HEK293 (cell line): Measurements from ENCODE around the gene TAF5L.

Source experiments
- CTCF ChIA-PET: fragments of 350-600 bp; formaldehyde crosslinking; extraction: SDS; loops from one replicate; lab custom pipeline; 2021; ENCODE audit warnings: antibody characterized with exemption; lab: Yijun Ruan, JAX
- POLR2A ChIA-PET: fragments of 300-600 bp; formaldehyde crosslinking; extraction: SDS; loops from one replicate; lab custom pipeline; 2020; ENCODE audit warnings: antibody characterized with exemption, inconsistent platforms; lab: Yijun Ruan, JAX
- H3K27ac ChIP-seq: fragments of 200-500 bp; sonication (Bioruptor generic); 2 replicates; pipeline ENCODE4 v1.5.1; 2014; ENCODE audit warnings: low read depth, low read length, control low read depth, inconsistent platforms; ENCODE audit errors: extremely low read depth
- H3K36me3 ChIP-seq, 2 experiments: fragments of 200-500 bp in 1 of 2; sonication (Bioruptor generic) in 1 of 2; 1 replicate in 1 of 2; 2 replicates in 1 of 2; pipeline ENCODE4 v1.5.1; 2014 to 2017; ENCODE audit warnings: inconsistent platforms in 2 of 2, low read length in 2 of 2; ENCODE audit not compliant: control insufficient read depth in 2 of 2, insufficient read depth in 1 of 2
- H3K4me1 ChIP-seq: fragments of 200-500 bp; sonication (Bioruptor generic); 2 replicates; pipeline ENCODE4 v1.5.1; 2014; ENCODE audit warnings: mild to moderate bottlenecking, low read length, inconsistent platforms; ENCODE audit not compliant: control insufficient read depth, insufficient read depth
- H3K4me3 ChIP-seq: 2 replicates; pipeline ENCODE4 v1.5.1; 2011; ENCODE audit warnings: low read depth, mild to moderate bottlenecking, control low read depth, low read length, moderate library complexity
- H3K9me3 ChIP-seq: fragments of 200-500 bp; sonication (Bioruptor generic); 2 replicates; pipeline ENCODE4 v1.5.1; 2014; ENCODE audit warnings: low read depth, low read length, inconsistent platforms; ENCODE audit not compliant: control insufficient read depth, insufficient read depth
- AEBP2 ChIP-seq: fragments of 450-650 bp; formaldehyde crosslinking; IDR thresholded peaks from 2 replicates; pipeline ENCODE4 v1.5.1; 2016; ENCODE audit warnings: missing biosample characterization, missing genetic modification characterization, borderline replicate concordance
- EGR2 ChIP-seq: fragments of 450-650 bp; formaldehyde crosslinking; IDR thresholded peaks from 2 replicates; pipeline ENCODE4 v1.5.1; 2016; ENCODE audit warnings: low read depth, missing biosample characterization, missing genetic modification characterization
- GLI4 ChIP-seq: fragments of 450-650 bp; formaldehyde crosslinking; IDR thresholded peaks from 2 replicates; pipeline ENCODE4 v1.5.1; 2016; ENCODE audit warnings: missing biosample characterization, missing genetic modification characterization
- KLF7 ChIP-seq: fragments of 450-650 bp; formaldehyde crosslinking; IDR thresholded peaks from 2 replicates; pipeline ENCODE4 v1.5.1; 2016; ENCODE audit warnings: missing biosample characterization, missing genetic modification characterization, borderline replicate concordance
- PRDM10 ChIP-seq: fragments of 450-650 bp; formaldehyde crosslinking; IDR thresholded peaks from 2 replicates; pipeline ENCODE4 v1.5.1; 2016; ENCODE audit warnings: missing biosample characterization, missing genetic modification characterization
- SCRT1 ChIP-seq: fragments of 450-650 bp; formaldehyde crosslinking; IDR thresholded peaks from 2 replicates; pipeline ENCODE4 v1.5.1; 2016; ENCODE audit warnings: missing biosample characterization, missing genetic modification characterization, borderline replicate concordance
- TRIM28 ChIP-seq: IDR thresholded peaks from 2 replicates; pipeline ENCODE4 v1.6.1; 2011; ENCODE audit warnings: low read length, control low read depth, borderline replicate concordance
- ZBTB11 ChIP-seq: fragments of 450-650 bp; formaldehyde crosslinking; conservative IDR thresholded peaks from 2 replicates; pipeline ENCODE4 v1.5.1; 2016; ENCODE audit warnings: low read depth, missing biosample characterization, missing genetic modification characterization
- ZBTB48 ChIP-seq: fragments of 450-650 bp; formaldehyde crosslinking; IDR thresholded peaks from 2 replicates; pipeline ENCODE4 v1.5.1; 2016; ENCODE audit warnings: missing biosample characterization, missing genetic modification characterization
- ZNF114 ChIP-seq: fragments of 450-650 bp; formaldehyde crosslinking; IDR thresholded peaks from 2 replicates; pipeline ENCODE4 v1.5.0; 2017; ENCODE audit warnings: missing biosample characterization, missing genetic modification characterization
- ZNF132 ChIP-seq: fragments of 450-650 bp; formaldehyde crosslinking; IDR thresholded peaks from 2 replicates; pipeline ENCODE4 v1.5.1; 2017; ENCODE audit warnings: missing biosample characterization, missing genetic modification characterization, borderline replicate concordance
- ZNF146 ChIP-seq: fragments of 450-650 bp; formaldehyde crosslinking; IDR thresholded peaks from 2 replicates; pipeline ENCODE4 v1.5.1; 2016; ENCODE audit warnings: missing biosample characterization, missing genetic modification characterization
- ZNF292 ChIP-seq: fragments of 450-650 bp; formaldehyde crosslinking; IDR thresholded peaks from 2 replicates; pipeline ENCODE4 v1.5.1; 2016; ENCODE audit warnings: low read depth, missing biosample characterization, missing genetic modification characterization, borderline replicate concordance
- ZNF394 ChIP-seq: fragments of 450-650 bp; formaldehyde crosslinking; IDR thresholded peaks from 2 replicates; pipeline ENCODE4 v1.5.1; 2016; ENCODE audit warnings: missing biosample characterization, missing genetic modification characterization, mild to moderate bottlenecking, moderate library complexity, borderline replicate concordance
- ZNF48 ChIP-seq: fragments of 450-650 bp; formaldehyde crosslinking; IDR thresholded peaks from 2 replicates; pipeline ENCODE4 v1.5.1; 2016; ENCODE audit warnings: missing biosample characterization, missing genetic modification characterization
- ZNF521 ChIP-seq: fragments of 450-650 bp; formaldehyde crosslinking; IDR thresholded peaks from 2 replicates; pipeline ENCODE4 v1.5.1; 2017; ENCODE audit warnings: missing biosample characterization, mild to moderate bottlenecking, missing genetic modification characterization
- ZNF610 ChIP-seq: fragments of 450-650 bp; formaldehyde crosslinking; IDR thresholded peaks from 2 replicates; pipeline ENCODE4 v1.5.1; 2016; ENCODE audit warnings: missing biosample characterization, missing genetic modification characterization, borderline replicate concordance
- ZNF664 ChIP-seq: fragments of 450-650 bp; formaldehyde crosslinking; IDR thresholded peaks from 2 replicates; pipeline ENCODE4 v1.5.1; 2016; ENCODE audit warnings: missing biosample characterization, missing genetic modification characterization
- ZNF670 ChIP-seq: fragments of 450-650 bp; formaldehyde crosslinking; IDR thresholded peaks from 2 replicates; pipeline ENCODE4 v1.5.1; 2016; ENCODE audit warnings: missing biosample characterization, missing genetic modification characterization, low read depth
- ZNF76 ChIP-seq: fragments of 450-650 bp; formaldehyde crosslinking; IDR thresholded peaks from 2 replicates; pipeline ENCODE4; 2016; ENCODE audit warnings: low read depth, missing biosample characterization, missing genetic modification characterization, borderline replicate concordance
- ZXDB ChIP-seq: fragments of 450-650 bp; formaldehyde crosslinking; IDR thresholded peaks from 2 replicates; pipeline ENCODE4 v1.5.1; 2016; ENCODE audit warnings: missing biosample characterization, missing genetic modification characterization

Gene TAF5L

GRCh38 chr1:229648406-229648805 is 22.5 kb upstream of the TAF5L start (continued):
- no peak for TF ChIP-seq ZNF664

GRCh38 chr1:229645324-229645993 is 19.5 kb upstream of the TAF5L start:
- no peaks in the 10 kb centered on the region for H3K4me1 ChIP-seq
- peaks cover 46 to 91% of the 10 kb centered on the region in 2 experiments for H3K36me3 ChIP-seq
- ChIA-PET POLR2A (no interaction called here), CTCF (no interaction called here)
- H3K27ac ChIP-seq, result no peak overlapping the region
- no peaks in the 10 kb centered on the region for H3K9me3 ChIP-seq
- TF ChIP-seq ZNF48 (tag by site-specific recombination) (no peak), ZNF114 (no peak)
- H3K4me3 ChIP-seq, result no peak overlapping the region

- ChIA-PET POLR2A (no interaction called here), CTCF (interaction anchor here (0.6 kb wide), 1 partner anchor 1272 kb away, joined by 4 read pairs; no protein-coding TSS in a partner anchor)
- peaks cover 46 to 87% of the 10 kb centered on the region in 2 experiments for H3K36me3 ChIP-seq
- H3K4me1 ChIP-seq, result no peaks in the 10 kb centered on the region
- H3K4me3 ChIP-seq, result no peak overlapping the region
- TF ChIP-seq ZNF132 (tag by site-specific recombination) (no peak), EGR2 (no peak), ZNF292 (no peak), ZBTB11 (tag by site-specific recombination) (no peak), SCRT1 (tag by site-specific recombination) (no peak), ZNF76 (tag by site-specific recombination) (no peak), ZNF610 (tag by site-specific recombination) (no peak), ZNF146 (no peak), ZNF670 (tag by site-specific recombination) (no peak), ZNF521 (tag by site-specific recombination) (no peak), ZNF394 (tag by site-specific recombination) (no peak), ZXDB (tag by site-specific recombination) (no peak), ZBTB48 (no peak), TRIM28 (no peak), GLI4 (no peak), AEBP2 (tag by site-specific recombination) (no peak), KLF7 (tag by site-specific recombination) (no peak), PRDM10 (tag by site-specific recombination) (no peak)
- H3K27ac ChIP-seq, result no peak overlapping the region
- no peaks in the 10 kb centered on the region for H3K9me3 ChIP-seq
These were observed 18.2 kb upstream of the TAF5L start for GRCh38 chr1:229643996-229644745.
